A673 (cell line): ENCODE results near the gene CCDC178. TPM values are rescaled to one million over a fixed set of nuclear protein-coding genes. Genes with fewer than 3 reads are reported as not detected.
A peak's percentile ranks its signal among the peaks of the same experiment; 100 is the strongest.
"Not testable (repeated sequence)": the region's sequence is repeated elsewhere in the genome, so short reads cannot be mapped to it uniquely, and the experiment has no call there.

Experiments
- BruUV-seq: library from RNA; stranded (reverse); fragments of 400-500 nt; replicated peaks from 2 replicates; lab custom pipeline; 2021; lab: Mats Ljungman, UMichigan
- CTCF ChIA-PET: fragments of 300-600 bp; sonication (Branson Sonifier 250); formaldehyde crosslinking; loops from one replicate; lab custom pipeline; 2022; ENCODE audit warnings: antibody characterized with exemption; lab: Charles Lee
- POLR2A ChIA-PET: fragments of 300-600 bp; sonication (Branson Sonifier 250); formaldehyde crosslinking; loops from one replicate; lab custom pipeline; 2022; ENCODE audit warnings: antibody characterized with exemption; ENCODE audit not compliant: low non-redundant PET; lab: Charles Lee
- DNase-seq: peaks from one replicate; pipeline ENCODE4 v3.0.0-alpha.2; 2015; ENCODE audit warnings: low spot score
- H3K27ac ChIP-seq: fragments of 200-600 bp; sonication (generic); 2 replicates; pipeline ENCODE4 v1.5.1; 2016; ENCODE audit warnings: mixed run types, low read depth, mild to moderate bottlenecking, mixed read lengths, antibody characterized with exemption, low read length; ENCODE audit not compliant: poor library complexity, severe bottlenecking
- H3K27me3 ChIP-seq: fragments of 200-600 bp; sonication (generic); replicated peaks from 2 replicates; pipeline ENCODE4 v1.6.1; 2017; ENCODE audit warnings: mixed run types, low read depth, mild to moderate bottlenecking, mixed read lengths, antibody characterized with exemption, low read length; ENCODE audit not compliant: insufficient read depth, poor library complexity
- H3K36me3 ChIP-seq: fragments of 200-600 bp; sonication (generic); 2 replicates; pipeline ENCODE4 v1.6.1; 2016; ENCODE audit warnings: mixed run types, mild to moderate bottlenecking, mixed read lengths, antibody characterized with exemption, low read length; ENCODE audit not compliant: insufficient read depth, poor library complexity, severe bottlenecking
- H3K4me1 ChIP-seq: fragments of 200-600 bp; sonication (generic); 2 replicates; pipeline ENCODE4 v1.6.1; 2017; ENCODE audit warnings: mixed run types, mild to moderate bottlenecking, mixed read lengths, antibody characterized with exemption, low read length; ENCODE audit not compliant: insufficient read depth, poor library complexity, severe bottlenecking
- H3K4me3 ChIP-seq: fragments of 200-600 bp; sonication (generic); 2 replicates; pipeline ENCODE4 v1.5.1; 2016; ENCODE audit warnings: low read depth, mixed run types, mild to moderate bottlenecking, mixed read lengths, low read length; ENCODE audit not compliant: poor library complexity, severe bottlenecking
- H3K9me3 ChIP-seq: fragments of 200-600 bp; sonication (generic); 2 replicates; pipeline ENCODE4 v1.6.1; 2016; ENCODE audit warnings: mixed run types, low read depth, mild to moderate bottlenecking, mixed read lengths, antibody characterized with exemption, low read length; ENCODE audit not compliant: poor library complexity, severe bottlenecking
- CTCF ChIP-seq: fragments of 300-800, 200-600 bp; sonication (generic); conservative IDR thresholded peaks from 2 replicates; pipeline ENCODE4 v1.5.1; 2017; ENCODE audit warnings: low read depth, mild to moderate bottlenecking, antibody characterized with exemption, low read length, moderate library complexity, mixed read lengths
- EZH2 ChIP-seq: fragments of 200-600 bp; sonication (generic); IDR thresholded peaks from 2 replicates; pipeline ENCODE4 v1.6.1; 2017; ENCODE audit warnings: borderline replicate concordance, low read depth, mild to moderate bottlenecking, mixed read lengths, antibody characterized with exemption, low read length; ENCODE audit not compliant: poor library complexity, severe bottlenecking
- intact Hi-C: fragments of 100-400 bp; cut with micrococcal nuclease; formaldehyde crosslinking; loops from one replicate; pipeline ENCODE4 v1.10.0; 2022; ENCODE audit not compliant: unreplicated experiment
- total RNA-seq: library from RNA; stranded (reverse); gene quantifications from 2 replicates; pipeline ENCODE4 v1.2.3, GENCODE V29; 2021

CCDC178 gene
- total RNA-seq, 1 experiment from 2014 or later, result not detected

- no peaks in the 10 kb centered on the region for H3K27me3 ChIP-seq
- intact Hi-C loops, result no loop called here
- ChIA-PET POLR2A (no interaction called here), CTCF (no interaction called here)
- H3K9me3 ChIP-seq, result no peaks in the 10 kb centered on the region
- no peaks in the 10 kb centered on the region for H3K4me1 ChIP-seq
- no peak overlapping the region for H3K4me3 ChIP-seq
- BruUV-seq, result no TSS peak
- TF ChIP-seq CTCF (no peak), EZH2 (no peak)
- DNase-seq, result no peak
- H3K36me3 ChIP-seq, result no peaks in the 10 kb centered on the region
- H3K27ac ChIP-seq, result no peak overlapping the region
These were observed 19.3 kb downstream of the CCDC178 start for GRCh38 chr18:33421225-33421624.

- ChIA-PET CTCF (no interaction called here), POLR2A (no interaction called here)
- no peak for DNase-seq
These were observed 36.2 kb downstream of the CCDC178 start for GRCh38 chr18:33404244-33404873.

GRCh38 chr18:33398939-33399338 is 41.6 kb downstream of the CCDC178 start:
- POLR2A ChIA-PET, result not testable (repeated sequence)

More at GRCh38 chr18:33404244-33404873, 36.2 kb downstream of the CCDC178 start:
- BruUV-seq, result no TSS peak
- H3K4me3 ChIP-seq, result no peak overlapping the region
- no peak overlapping the region for H3K27ac ChIP-seq
- H3K9me3 ChIP-seq, result no peaks in the 10 kb centered on the region
- peak; percentile 56 for TF ChIP-seq CTCF
- no peak for TF ChIP-seq EZH2
- H3K4me1 ChIP-seq, result no peaks in the 10 kb centered on the region
- H3K36me3 ChIP-seq, result no peaks in the 10 kb centered on the region
- H3K27me3 ChIP-seq, result peaks cover 3% of the 10 kb centered on the region
- intact Hi-C loops, result no loop called here

GRCh38 chr18:33375829-33376228 is 64.7 kb downstream of the CCDC178 start:
- POLR2A ChIA-PET, result no interaction called here
- no peaks in the 10 kb centered on the region for H3K9me3 ChIP-seq
- DNase-seq, result no peak
- CTCF ChIA-PET, result no interaction called here
- intact Hi-C loops, result no loop called here
- no peaks in the 10 kb centered on the region for H3K36me3 ChIP-seq
- BruUV-seq, result no TSS peak
- H3K27me3 ChIP-seq, result no peaks in the 10 kb centered on the region
- no peak overlapping the region for H3K4me3 ChIP-seq
- no peak for TF ChIP-seq EZH2
- no peak for TF ChIP-seq CTCF
- no peaks in the 10 kb centered on the region for H3K4me1 ChIP-seq
- H3K27ac ChIP-seq, result no peak overlapping the region

More at GRCh38 chr18:33398939-33399338, 41.6 kb downstream of the CCDC178 start:
- DNase-seq, H3K4me3 ChIP-seq, H3K27me3 ChIP-seq, H3K9me3 ChIP-seq, CTCF ChIA-PET, H3K4me1 ChIP-seq, intact Hi-C loops, BruUV-seq, H3K27ac ChIP-seq, H3K36me3 ChIP-seq: not testable (repeated sequence)
